ENCODE results near the gene PRTFDC1.
"Not testable (repeated sequence)": the region's sequence is repeated elsewhere in the genome, so short reads cannot be mapped to it uniquely, and the experiment has no call there.

The PRTFDC1 gene

DNA sequence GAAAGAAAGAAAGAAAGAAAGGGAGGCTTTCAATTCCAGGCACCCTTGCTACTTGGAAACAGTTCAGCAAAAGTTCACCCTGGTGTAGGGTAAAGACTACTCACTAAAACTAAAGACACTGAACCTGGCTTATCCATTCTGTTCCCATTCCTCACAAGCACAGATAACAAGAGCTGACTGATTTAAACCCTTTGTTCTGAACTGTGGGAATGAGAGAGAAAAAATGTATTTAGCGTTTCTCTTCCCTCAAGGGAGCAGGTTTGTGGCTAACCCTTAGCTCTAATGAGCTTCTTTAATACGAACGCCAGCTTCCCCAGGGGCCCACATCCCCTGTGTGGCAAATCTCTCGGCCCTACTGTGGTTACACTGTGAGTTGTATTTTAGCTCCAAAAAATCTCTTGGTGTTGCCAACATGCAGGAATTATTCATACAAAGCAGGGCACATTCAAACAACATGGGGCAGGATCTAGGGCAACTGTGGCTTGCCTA, 23.3 kb downstream of the PRTFDC1 start:
- DNase-seq: no peak

GRCh38 chr10:24928163-24928562, 24.2 kb downstream of the PRTFDC1 start:
- no peak for DNase-seq

- no peak for DNase-seq
Measured at GRCh38 chr10:24926557-24926956, 25.8 kb downstream of the PRTFDC1 start.

DNA sequence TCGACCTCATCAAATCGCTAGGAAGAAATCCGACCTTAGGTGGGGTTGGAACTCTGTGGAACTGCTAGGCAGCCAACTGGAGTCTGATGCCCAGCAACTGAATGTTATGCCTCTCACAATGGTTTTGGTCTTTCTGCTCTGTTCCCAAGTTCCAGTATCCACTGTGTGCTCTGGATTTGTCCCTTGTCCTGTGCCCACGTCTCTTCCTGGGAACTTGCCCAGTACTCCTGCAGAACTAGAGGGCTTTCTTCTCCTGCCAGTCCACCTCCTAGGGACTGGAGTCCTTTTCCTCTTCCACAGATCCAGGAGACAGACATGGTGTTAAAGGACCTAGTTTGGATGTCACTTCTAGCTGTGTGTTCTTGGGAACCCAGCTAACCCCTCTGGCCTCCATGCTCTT, 26.6 kb downstream of the PRTFDC1 start:
- no peak for DNase-seq

DNA sequence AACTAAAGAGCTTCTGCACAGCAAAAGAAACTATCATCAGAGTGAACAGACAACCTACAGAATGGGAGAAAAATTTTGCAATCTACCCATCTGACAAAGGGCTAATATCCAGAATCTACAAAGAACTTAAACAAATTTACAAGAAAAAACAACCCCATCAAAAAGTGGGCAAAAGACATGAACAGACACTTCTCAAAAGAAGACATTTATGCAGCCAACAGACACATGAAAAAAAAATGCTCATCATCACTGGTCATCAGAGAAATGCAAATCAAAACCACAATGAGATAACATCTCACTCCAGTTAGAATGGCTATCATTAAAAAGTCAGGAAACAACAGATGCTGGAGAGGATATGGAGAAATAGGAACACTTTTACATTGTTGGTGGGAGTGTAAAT, 27.9 kb downstream of the PRTFDC1 start:
- not testable (repeated sequence) for DNase-seq

- not testable (repeated sequence) for DNase-seq
Measured at GRCh38 chr10:24922222-24922868, 30.1 kb downstream of the PRTFDC1 start.

GRCh38 chr10:24920907-24921881, 31.2 kb downstream of the PRTFDC1 start:
- DNase-seq: no peak

DNA sequence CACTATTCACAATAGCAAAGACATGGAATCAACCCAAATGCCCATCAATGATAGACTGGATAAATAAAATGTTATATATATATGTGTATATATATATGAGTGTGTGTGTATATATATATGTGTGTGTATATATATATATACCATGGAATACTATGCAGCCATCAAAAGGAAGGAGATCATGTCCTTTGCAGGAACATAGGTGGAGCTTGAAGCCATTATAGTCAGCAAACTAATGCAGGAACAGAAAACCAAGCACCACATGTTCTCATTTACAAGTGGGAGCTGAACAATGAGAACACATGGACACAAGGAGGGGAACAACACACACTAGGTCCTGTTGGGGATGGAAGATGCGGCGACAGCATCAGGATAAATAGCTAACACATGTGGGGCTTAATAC, 32.2 kb downstream of the PRTFDC1 start:
- DNase-seq: not testable (repeated sequence)

- DNase-seq: not testable (repeated sequence)
Measured at GRCh38 chr10:24919629-24920028, 32.8 kb downstream of the PRTFDC1 start.

DNA sequence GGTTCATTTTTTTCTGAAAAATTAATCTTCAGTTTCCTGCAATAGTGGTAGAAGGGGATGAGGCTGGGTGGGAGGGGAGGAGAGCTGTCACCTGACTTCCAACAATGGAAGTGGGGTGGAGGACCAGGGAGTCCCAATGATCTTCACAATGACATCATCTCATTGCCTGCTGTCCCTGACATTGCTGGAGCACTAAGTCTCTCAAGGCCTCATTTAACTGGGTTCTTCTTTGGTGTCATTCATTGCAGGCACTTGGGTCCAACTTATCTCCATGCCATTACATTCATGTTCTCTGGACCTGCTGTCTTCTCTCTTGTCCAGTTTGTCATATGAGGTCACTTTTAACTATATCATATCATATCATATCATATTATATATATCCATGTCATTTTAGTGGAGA, 34.4 kb downstream of the PRTFDC1 start:
- no peak for DNase-seq

- DNase-seq: no peak
Measured at GRCh38 chr10:24917493-24917892, 34.9 kb downstream of the PRTFDC1 start.

GRCh38 chr10:24916365-24916764, 36.0 kb downstream of the PRTFDC1 start:
- DNase-seq: no peak

- DNase-seq: no peak
Measured at GRCh38 chr10:24915304-24915703, 37.1 kb downstream of the PRTFDC1 start.

DNA sequence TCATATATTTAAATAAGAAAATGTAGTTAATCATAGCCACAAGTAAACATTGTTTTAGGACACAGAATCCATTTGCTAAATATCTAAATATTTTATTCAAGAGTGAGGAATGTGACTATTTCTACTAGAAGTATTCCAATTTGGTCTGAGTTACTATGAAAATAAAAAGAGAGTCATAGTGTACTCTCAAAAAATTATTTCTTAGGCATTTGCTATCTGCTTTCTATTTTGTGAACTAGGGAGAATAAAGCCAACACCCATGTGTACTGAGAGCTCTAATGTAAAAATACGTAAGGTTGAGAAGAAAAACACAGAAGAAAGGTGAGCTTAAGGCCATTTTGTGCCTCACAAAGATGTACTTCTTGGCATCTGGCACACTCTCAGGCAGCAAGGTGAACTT, 38.3 kb downstream of the PRTFDC1 start:
- DNase-seq: no peak

DNA sequence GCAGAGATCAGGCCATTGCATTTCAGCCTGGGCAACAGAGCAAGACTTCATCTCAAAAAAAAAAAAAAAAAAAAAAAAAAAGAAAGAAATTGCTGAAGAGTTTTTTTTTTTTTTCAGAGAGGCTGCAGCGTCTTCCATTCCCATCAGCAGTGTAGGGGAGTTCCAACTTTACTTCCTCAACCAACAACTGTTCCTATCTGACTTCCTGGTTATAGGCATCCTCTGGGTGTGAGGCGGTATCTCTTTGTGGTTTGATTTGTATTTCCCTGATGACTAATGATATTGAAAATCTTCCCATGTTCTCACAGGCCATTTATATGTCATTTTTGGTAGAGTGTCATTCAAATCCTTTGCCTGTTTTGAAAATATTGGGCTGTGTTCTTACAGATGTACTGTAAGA, 40.2 kb downstream of the PRTFDC1 start:
- DNase-seq: no peak

DNA sequence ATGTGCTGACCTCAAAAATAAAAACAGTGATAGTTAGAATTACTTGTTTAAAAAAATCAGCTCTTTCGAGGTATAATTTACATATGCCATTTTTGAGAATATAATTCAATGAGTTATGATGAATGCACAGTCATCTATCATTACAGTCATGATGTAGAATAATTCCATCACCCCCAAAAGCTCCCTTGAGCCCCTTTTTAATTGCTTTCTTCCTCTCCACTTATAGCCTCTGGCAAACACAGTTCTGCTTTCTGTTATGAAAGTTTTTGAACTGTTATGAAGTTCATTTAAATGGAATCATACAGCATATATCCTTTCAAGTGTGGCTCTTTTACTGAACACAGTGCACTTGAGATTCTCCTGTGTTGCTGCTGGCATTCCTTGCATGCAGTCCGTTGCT, 41.4 kb downstream of the PRTFDC1 start:
- DNase-seq: no peak

DNA sequence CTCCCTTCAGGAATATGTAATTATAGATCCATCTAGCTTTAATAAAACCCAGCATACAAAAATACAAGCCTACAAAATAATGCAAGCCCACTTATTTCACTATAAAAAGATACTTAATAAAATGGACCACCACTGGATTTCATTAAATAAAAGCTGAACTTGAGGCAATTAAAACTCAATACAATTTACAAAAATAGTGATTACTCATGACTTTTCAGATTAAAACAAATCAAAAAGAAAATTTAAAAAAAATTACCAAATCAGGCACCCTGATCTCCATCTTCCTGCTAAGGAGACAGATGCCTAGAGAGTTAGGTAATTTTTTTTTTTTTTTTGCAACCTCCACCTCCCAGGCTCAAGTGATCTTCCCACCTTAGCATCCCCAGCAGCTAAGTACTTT, 41.8 kb downstream of the PRTFDC1 start:
- no peak for DNase-seq

GRCh38 chr10:24908793-24909423, 43.5 kb downstream of the PRTFDC1 start:
- DNase-seq: no peak

DNA sequence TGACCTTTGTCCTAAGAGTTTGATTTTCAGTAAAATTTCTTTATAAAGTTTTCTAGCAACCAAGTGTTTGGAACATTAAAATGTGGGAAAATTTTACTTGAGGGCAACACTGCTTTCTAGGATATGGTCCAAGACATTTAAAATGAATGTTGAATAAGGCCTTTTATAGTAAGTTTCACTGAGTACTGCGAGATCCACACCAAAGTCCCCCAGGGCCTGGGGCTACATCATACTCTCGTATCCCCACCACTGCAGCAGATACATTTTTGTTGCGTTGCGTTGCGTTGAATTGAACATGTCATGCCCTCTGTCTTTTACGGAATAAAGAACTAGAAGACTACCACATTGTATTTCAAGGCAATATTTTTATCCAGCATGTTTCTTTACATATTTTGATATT, 44.5 kb downstream of the PRTFDC1 start:
- DNase-seq: no peak

GRCh38 chr10:24906372-24906771, 46.0 kb downstream of the PRTFDC1 start:
- DNase-seq: no peak

- no peak for DNase-seq
Measured at GRCh38 chr10:24904824-24905223, 47.6 kb downstream of the PRTFDC1 start.

DNA sequence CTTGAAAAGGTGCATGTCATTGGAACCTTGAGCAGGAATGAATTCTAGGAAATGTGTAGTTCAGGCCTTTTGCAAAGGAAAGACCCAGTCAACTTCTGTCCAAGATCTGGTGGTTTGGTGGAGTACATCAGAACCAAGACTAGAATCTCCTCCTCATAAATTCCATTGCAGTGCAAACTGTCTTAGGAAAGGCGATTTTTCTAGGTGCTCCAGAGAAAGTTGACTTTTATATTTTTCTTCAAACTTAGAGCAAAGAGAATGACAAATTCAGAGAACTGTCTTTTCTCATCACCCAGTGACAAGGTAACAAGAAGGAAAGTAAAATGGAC, 50.0 kb downstream of the PRTFDC1 start:
- no peak for DNase-seq

GRCh38 chr10:24901686-24902399, 50.6 kb downstream of the PRTFDC1 start:
- DNase-seq: no peak

All from NK-92 treated with Interleukin-12 subunit alpha and Interleukin-12 subunit beta, amount 100 ng/mL, for 24 hours (cell line).